ENCODE measurements around the gene DNAH6. TPM values are rescaled to one million over a fixed set of nuclear protein-coding genes. Genes with fewer than 3 reads are reported as not detected.
A peak's percentile ranks its signal among the peaks of the same experiment; 100 is the strongest.

The DNAH6 gene
- total and polyA plus RNA-seq, 2 of the 13 experiments (the other 11 are each of a cell fraction or from before 2014, with no cell fraction given) = 0.01 TPM; not detected in 1

GRCh38 chr2:84515788-84516187, 510 bp upstream of the DNAH6 start:
- Histone ChIP-seq H2AFZ (ENCODE audit: low read length) (no peak overlapping the region), H3K4me3 (replicated peaks in 1 of 3; ENCODE audit: insufficient read depth in 1 of 3, low read depth in 2 of 3, low read length in 3 of 3) (peak overlapping the region in 1 of 3 experiments; percentile 50; a peak in 1 of 6 replicates), H3K79me2 (ENCODE audit: insufficient read depth, low read length) (no peaks in the 10 kb centered on the region), H3K9ac (ENCODE audit: insufficient read depth, low read depth, low read length) (no peak overlapping the region), H3K4me1 (ENCODE audit: insufficient read depth, low read length) (peaks cover 12% of the 10 kb centered on the region; the same call in 1 of the 2 replicates), H4K20me1 (ENCODE audit: insufficient read depth, low read length) (no peaks in the 10 kb centered on the region), H3K4me2 (ENCODE audit: low read depth, low read length) (peak overlapping the region; percentile 69), H3K27me3 (ENCODE audit: control insufficient read depth in 1 of 2, insufficient read depth in 2 of 2, low read length in 2 of 2) (peaks cover 0 to 19% of the 10 kb centered on the region in 2 experiments; a peak in 2 of 5 replicates), H3K9me3 (ENCODE audit: low read length) (0 out of 2 replicates have a peak, but pooled peaks cover 5% of the 10 kb centered on the region), H3K27ac (ENCODE audit: extremely low read length, insufficient read depth, low read length) (no peak overlapping the region), H3K36me3 (replicated peaks in 1 of 2; ENCODE audit: control insufficient read depth in 1 of 2, insufficient read depth in 2 of 2, low read length in 2 of 2) (no peaks in the 10 kb centered on the region)
- in situ Hi-C loops (cut with HindIII; ENCODE audit: extremely low pct_ligation_motif_present, low pct_unique_long_range_greater_than_20kb) = no loop called here
- ChIA-PET POLR2A (no interaction called here), CTCF (ENCODE audit: low intra/inter-chr PET ratio, low total read pairs) (no interaction called here)
- 37% methylated on average over 9 of the region's 9 CpGs for WGBS (ENCODE audit: low lambda C conversion rate)
- no TSS peak for BruUV-seq (replicated peaks)
- ATAC-seq (no peak), DNase-seq (ENCODE audit: low spot score) (no peak), FAIRE-seq (no peak)
- intact Hi-C loops (cut with micrococcal nuclease; ENCODE audit: unreplicated experiment) = no loop called here
- TF ChIP-seq ZSCAN29 (CRISPR knock-in tag; conservative IDR thresholded peaks at IDR 0.05) (no peak), ATF7-NPFF (CRISPR knock-in tag; IDR thresholded peaks at IDR 0.05; ENCODE audit: low read depth) (no peak), MLLT10 (CRISPR knock-in tag; IDR thresholded peaks at IDR 0.05) (no peak), ZNF446 (CRISPR knock-in tag; IDR thresholded peaks at IDR 0.05) (no peak), CBX2 (IDR thresholded peaks at IDR 0.05; ENCODE audit: low read depth, low read length) (no peak), CBX2 (CRISPR knock-in tag; IDR thresholded peaks at IDR 0.05; ENCODE audit: low read depth) (no peak), ZNF292 (CRISPR knock-in tag; IDR thresholded peaks at IDR 0.05; ENCODE audit: borderline replicate concordance, low read depth) (no peak), ZNF282 (IDR thresholded peaks at IDR 0.05; ENCODE audit: partially characterized antibody) (no peak), ZNF264 (CRISPR knock-in tag; IDR thresholded peaks at IDR 0.05) (no peak), PHF20 (CRISPR knock-in tag; IDR thresholded peaks at IDR 0.05) (no peak), ZNF326 (CRISPR knock-in tag; IDR thresholded peaks at IDR 0.05; ENCODE audit: borderline replicate concordance) (no peak)
